ENCODE results near the gene NDUFS8.
"Not testable (repeated sequence)": the region's sequence is repeated elsewhere in the genome, so short reads cannot be mapped to it uniquely, and the experiment has no call there.

The NDUFS8 gene

DNA sequence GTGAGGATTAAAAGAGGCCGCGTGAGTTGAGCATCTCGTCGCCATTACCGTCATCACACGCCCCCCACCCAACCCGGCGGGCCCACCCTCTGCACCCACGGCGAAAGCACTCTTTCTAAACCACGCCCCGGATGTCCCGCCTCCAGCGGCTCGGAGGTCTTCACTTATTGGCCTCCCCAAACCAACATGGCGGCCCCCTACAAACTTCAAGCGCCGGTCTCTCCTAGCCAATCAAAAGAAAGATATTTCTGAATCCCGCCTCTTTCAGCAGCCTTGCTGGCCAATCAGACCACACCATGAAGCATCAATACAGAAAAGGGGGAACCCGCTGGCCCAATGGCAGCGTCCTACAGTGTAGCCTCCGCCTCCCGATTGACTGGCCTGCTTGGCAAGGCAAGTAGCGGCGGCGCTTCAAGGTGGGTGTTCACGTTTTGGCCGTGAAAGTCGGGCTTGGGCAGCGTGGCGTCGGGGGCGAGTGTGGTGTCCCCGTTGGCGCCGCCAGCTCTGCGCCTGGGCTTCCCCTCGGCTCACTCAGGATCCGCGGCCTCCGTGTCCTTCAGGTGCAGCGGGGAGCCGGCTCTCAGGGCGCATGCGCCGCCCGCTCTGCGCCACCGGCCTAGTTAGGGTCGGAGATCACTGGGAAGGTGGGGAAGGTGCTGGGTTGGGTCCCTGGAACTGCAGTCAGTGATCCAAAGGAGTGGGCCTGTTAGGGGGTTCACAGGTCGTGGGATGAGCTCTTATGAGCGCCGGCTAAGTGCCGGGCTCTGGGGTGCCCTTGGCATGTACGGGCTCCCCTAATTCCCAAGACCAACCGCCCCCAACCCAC, at the start of gene NDUFS8:
TSS of gene NDUFS8 (plus strand) at position 364 of the 826 bp plus-strand sequence. CDS start 1,471 bp downstream, outside the sequence.
- peak; percentile 100 for DNase-seq

DNA sequence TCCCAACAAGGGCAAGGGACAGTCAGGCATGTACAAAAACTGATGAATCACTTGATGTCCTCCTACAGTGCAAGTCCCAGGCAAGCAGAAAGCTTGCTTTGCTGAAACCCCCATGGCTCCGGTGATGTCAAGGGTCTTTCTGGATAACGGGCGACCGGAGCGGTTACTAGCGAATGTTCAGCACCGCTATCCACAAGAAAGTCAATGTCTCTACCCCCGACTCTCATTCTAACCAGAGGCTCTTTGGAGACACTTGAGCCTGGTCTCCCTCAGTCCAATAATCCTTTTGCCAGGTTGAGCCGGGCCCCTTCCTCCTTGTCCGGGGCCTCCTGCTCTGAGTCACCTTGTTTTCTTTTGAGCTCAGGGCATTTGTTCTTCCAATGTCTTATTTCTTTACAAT, 49.3 kb upstream of the NDUFS8 start:
- DNase-seq: not testable (repeated sequence)

DNA sequence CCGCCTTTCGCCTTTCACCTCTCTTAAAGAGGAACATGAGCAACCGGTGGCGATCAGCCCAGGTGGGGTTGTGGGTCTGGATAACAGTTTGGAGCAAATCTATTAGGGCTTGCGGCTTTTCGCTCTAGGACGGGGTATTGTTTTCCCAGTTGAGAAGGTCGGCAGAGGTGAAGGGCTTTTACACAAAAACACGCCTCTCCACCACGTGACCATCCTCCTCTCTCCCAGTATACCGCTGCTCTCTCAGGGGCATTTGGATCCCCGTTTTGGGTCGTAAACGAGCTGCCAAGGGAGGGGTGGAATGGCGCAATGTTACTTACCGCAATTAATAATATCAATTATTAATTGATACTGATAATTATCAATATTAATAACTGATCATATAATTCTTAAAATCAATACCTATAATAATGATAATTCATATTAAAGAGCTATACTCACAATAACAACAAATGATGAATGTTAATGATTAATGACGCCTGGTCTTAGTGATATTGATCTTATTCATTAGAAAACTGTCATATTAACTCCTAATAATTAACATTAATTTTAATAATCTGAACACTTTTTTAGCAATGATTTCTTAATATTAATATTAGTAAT, 48.1 kb upstream of the NDUFS8 start:
- not testable (repeated sequence) for DNase-seq

DNA sequence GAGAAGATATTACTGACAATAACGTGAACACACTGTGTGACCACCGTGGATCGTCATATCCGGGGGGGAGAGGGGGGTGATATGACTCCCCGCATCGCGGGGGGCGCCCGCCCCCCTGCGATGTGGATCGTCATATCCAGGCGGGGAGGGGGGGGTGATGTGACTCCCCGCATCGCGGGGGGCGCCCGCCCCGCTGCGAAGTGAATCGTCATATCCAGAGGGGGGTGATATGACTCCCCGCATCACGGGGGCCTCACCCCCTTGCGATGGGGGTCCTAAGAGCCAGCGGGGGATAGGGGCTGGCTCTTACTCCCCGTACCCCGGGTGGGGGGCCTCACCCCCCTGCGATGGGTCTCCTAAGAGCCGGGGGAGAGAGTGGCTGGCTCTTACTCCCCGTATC, 46.5 kb upstream of the NDUFS8 start:
- no peak for DNase-seq

DNA sequence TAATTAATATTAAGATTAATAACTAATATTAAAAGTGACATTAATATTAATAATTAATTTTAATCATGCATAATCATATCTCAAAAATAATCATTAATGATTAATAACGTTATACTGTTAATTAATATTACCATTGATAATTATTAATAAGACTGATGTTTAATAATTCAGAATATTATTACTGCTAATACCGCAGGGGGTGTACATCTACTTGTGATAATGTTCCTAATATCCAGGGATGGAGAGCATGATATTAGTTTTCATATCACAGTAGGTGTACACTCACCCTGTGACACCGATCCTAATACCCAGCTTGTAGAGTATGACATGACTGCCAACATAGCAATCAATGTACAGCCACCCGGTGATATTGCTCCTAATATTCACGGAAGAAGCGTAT, 45.2 kb upstream of the NDUFS8 start:
- DNase-seq: not testable (repeated sequence)

DNA sequence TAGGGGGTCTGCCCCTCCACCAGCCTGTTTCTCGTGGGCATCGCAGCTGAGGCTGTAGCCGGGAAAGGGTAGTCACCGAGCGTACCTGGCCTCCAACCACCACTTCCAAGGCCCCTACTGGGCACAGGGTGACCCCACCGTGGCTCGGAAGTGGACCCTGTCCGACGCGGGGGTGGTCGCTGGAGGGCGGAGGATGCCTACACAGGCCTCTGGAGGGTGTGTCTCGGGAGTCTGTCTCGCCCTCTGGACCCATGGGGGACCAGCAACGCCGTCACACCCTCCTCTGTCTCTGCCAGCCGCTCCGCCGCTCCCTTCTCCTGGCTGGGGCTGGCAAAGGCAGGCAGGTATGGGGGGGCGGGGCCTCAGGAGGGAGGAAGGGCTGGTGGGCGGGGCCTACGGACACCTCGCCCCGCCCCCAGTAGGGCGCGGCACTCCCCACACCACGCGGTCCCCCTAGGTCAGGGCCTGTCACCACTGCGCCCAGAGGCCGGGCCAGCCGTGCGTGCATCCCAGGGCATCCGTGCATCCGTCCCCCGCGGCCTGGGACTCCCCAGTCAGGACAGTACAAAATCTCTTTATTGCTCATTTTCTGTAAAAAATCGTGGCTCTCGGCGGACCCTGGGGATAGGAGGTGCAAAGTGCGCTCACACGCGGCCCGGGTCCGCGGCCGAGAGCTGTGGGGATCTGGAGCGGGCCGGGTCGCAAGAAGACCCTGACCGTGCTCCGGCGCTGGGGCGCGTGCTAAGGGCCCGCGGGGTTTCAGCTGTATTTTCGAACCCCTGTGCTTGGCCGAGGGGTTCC, 39.7 kb upstream of the NDUFS8 start:
- not testable (repeated sequence) for DNase-seq

DNA sequence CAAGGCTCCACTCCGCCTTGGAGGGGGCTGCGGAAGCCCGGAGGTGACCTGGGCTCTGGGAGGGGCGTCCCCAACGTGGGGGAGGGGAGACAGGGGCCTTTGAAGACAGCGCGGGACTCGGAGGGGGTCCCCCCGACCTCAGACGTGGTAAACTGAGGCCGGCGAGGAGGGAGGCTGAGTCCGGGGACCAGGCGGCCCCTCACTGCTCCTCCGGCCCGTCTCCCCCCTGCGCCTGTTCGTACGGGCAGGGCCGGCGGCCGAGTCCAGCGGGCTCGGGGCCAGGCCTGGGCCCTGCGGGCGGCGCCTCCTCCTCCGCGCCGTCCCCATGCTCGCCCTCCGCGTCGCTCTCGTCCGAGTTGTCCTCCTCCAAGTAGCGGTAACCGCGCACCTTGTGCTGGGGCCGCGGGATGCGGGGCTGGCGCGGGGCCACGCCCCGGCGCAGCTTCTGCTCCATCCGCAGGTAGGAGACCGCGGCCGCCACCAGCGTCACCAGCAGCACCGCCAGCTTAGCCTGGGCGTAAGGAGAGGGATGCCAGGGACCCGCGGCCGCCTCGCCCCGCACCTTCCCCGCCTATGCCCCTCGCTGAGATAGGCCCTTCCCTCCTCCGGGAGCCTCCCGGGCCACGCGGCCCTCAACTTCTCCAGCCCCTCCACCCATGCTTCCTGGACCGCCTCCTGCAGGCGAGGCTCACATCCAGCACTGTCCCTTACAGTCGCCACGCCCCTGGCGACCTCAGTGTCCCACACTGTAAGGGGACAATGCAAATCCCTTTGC, 38.9 kb upstream of the NDUFS8 start:
- DNase-seq: not testable (repeated sequence)

DNA sequence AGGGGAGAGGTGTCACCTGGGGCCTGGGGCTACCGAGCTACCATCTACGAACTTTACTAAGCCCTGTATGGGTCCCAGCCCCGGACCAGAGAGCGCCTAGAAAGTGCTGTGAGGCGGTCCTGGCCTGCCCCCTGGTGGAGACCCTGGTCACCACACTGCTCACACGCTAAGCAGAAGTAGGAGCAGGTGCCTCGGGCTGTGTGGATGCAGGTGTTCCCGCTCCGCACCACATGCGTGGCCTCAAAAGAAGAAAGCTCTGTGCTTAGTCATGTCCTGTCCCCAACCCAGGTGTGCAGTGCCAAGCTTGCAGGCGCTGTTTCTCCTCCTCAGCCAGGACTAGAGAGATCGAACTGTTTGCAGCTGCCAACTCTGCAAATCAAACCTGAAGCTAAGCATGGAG, 36.7 kb upstream of the NDUFS8 start:
- peak; percentile 97 for DNase-seq

DNA sequence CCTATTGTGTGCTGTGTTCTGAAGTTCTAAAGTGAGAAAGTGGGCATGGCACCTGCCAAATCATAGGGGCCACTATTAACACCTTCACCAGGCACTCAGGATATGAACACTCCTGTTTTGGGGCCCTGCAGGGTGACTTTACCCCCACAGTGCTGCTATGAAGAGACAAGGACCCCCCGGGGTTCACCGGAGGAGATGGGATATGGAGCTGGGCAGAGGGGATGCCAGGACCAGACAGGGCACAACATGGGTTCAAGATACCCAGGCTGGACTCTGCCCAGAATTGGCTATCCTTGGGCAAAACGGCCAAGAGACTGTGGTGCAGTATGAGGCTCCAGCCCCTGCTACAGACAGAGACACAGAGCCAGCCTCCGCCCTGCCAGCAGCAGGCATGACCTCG, 36.1 kb upstream of the NDUFS8 start:
- DNase-seq: not testable (repeated sequence)

DNA sequence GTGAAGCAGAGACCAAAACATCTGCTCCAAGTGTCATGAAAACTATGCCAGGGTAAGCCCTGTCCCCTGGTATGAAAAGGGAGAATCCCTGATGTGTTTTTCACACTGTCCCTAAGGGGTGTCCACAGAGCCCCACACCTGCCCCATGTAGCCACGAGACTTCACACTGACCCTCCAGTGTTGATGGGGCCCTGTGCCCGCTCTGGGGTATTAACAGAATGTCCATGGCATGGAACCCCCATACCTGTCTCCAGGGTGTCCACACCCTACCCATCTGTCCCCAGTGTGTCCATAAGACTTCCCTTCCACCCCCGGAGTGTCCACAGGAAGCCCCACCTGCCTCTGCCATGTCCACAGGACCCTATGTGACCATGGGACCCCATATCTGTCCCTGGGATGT, 35.4 kb upstream of the NDUFS8 start:
- DNase-seq: not testable (repeated sequence)

DNA sequence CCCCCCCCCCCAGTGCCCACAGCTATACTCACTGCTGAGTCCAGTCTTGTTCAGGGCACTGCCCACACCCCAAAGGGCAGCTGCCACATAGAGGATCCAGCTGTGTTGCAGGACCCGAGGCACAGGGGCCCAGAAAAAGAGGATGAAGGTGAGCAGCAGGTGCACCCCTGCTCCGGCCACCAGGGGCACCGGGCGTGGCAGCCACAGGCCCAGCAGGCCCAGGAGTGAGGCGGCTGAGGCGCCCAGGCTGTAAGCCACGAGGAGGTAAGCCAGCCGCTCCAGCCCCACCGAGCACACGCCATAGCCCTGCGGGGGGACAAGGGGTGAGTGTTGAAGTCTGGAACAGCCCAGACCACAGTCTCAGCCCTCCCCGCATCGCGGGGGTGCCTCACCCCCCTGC, 34.9 kb upstream of the NDUFS8 start:
- not testable (repeated sequence) for DNase-seq

DNA sequence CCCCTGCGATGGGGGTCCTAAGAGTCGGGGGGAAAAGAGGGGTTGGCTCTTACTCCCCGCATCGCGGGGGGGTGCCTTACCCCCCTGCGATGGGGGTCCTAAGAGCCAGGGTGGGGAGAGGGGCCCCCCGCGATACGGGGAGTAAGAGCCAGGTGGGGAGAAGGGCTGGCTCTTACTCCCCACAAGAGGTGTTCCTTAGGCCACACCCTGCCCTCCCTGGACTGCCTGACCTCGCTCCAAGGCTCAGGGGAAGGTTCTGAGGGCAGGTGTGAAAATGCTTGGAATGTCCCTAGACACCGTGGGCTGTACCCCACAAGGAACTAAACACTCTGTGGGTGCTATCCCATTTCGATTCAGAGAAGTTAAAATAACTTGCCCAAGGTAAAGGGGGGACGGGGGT, 34.4 kb upstream of the NDUFS8 start:
- DNase-seq: no peak

DNA sequence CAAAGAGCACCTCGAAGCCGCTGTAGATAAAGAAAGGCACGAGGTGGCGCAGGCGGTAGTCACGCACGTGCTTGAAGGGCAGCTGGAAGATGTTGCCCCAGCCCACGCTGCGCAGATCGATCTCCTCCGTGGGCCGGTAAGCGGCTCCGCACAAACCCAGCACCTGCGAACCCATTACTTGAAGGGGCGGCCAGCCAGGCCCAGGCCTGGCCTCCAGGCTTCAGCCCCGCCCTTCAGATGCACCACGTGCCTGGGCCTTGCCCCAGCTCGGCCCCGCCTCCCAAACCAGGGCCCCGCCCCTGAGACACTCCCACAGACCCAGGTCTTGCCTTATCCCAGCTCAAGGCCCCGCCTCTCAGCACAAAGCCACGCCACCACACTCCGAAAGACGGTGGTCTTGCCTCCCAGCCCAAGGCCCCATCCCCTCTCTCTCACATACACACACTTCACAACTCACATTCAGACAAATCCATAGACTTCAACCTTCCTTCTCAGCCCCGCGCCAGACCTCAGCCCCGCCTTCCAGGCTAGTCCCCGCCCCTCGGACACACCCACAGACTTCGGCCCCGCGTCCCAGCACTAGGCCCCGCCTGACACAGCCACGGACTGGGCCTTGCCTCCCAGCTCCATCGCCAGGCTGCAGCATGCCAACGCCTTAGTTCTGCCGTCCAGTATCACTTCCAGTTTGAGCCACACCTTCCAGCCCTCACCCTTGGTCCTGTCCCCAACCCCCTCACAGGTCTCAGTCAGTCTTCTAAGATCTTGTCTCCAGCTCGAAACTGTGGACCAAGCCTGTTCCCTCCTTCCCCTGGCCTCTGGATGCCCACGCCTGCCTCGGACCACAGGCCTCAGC, 33.6 kb upstream of the NDUFS8 start:
- DNase-seq: peak; percentile 68

DNA sequence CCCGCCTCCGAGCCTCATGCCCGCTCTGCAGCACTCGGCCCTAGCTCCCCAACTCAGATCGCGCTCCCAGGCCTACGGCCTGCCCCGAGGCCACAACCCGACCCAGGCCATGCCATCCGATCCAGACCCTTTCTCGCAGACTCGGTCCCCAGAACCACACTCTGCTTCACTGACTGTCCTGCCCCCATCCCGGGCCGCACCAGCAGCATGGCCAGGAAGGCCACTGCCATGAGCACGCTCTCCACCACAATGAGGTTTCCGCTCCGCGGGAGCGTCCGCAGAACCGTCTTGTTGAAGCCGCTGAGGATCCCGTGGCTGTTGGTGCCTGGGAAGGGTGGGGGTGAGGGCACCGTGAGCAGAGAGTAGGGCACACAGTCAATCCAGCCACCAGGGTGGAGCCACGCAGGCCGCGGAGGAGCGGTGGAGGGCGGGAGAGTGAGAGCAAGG, 33.0 kb upstream of the NDUFS8 start:
- DNase-seq: no peak

DNA sequence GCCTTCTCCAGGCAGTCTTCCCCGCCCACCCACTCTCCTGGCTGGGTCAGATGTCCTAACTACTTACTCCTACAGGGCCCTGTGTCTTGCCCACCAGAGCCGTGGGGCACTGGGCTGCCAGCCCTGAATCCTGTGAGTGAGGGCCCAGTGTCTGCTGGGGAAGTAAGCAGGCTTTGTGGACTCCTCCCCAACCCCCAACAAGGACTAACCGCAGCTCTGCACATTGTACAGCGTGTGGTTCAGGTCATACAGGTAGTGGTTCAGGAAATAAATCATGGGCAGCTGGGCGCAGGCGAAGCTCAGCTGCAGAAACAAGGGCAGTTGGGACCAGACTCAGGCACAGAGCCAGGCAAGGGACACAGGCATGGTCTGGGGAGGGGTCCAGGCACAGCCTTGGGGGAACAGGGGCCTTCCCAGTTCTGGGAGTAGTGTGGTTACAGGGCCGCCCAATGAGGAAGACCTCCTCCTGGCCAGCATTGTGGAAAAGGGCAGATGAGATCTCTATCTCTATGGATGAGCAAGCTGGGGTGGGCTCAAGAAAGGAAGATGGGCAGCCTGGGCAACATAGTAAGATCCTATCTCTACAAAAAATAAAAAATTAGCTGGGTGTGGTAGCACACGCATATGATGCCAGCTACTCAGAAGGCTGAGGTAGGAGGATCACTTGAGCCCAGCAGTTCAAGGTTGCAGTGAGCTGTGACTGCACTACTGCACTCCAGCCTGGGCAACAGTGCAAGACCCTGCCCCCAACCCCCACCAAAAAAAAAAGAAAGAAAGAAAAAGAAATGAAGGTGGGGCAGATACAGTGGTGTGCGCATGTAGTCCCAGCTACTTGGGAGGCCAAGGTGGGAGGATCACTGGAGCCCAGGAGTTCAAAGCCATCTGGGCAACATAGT, 32.1 kb upstream of the NDUFS8 start:
- DNase-seq: no peak

DNA sequence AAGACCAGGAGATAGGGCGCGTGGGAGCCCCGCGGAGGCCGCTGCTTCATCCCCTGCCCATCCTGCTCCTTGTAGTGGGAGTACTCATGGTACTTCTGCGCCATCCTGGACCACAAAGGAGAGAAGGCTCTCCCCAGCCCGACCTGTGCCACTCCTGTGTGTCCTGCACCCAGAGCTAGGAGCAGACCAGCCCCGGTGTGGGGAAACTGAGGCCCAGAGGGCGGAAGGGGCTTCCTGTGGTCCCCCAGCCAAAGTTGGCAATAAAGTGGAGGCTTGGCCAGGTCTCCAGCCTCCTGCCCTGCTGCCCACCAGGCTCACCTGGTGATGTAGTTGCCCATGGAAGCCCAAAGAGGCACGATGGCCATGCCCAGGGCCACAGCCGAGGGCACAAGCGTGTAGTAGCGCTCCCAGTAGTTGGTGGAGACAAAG, 31.3 kb upstream of the NDUFS8 start:
- DNase-seq: no peak

DNA sequence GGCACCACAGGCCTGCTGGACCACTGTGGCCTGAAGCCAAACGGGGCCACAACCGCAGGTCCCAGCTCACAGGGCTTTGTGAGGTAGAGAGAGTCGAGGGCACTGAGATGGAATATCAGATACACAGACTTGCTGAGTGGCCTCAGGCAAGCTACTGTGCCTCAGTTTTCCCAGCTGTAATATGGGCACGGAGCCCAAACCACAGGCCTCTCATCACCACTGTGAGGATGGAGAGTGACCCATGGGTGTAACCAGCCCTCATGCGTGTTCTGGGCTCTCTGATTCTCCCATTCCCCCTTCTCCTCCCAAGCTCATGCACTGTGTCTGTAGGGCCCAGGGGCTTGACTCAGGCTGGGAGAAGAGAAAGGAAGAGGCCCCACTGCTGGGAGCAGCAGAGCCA, 30.8 kb upstream of the NDUFS8 start:
- no peak for DNase-seq

DNA sequence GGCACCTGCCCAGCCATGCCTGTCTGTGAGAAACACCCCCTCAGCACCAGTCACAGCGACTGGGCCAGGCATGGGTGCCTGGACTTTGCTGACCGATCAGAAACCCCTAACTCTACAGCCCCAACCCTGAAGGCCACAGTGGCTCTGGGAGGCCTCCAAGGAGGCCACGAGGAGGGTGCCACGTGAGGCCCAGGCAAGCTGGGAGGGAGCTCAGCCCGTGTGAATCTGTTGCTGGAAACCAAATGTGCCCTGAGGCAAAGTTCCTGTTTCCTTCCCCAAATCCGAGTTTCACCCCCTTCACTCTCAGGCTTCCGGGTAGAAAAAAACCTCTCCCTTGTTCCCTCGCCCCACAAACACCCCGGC, 27.9 kb upstream of the NDUFS8 start:
- peak; percentile 68 for DNase-seq

DNA sequence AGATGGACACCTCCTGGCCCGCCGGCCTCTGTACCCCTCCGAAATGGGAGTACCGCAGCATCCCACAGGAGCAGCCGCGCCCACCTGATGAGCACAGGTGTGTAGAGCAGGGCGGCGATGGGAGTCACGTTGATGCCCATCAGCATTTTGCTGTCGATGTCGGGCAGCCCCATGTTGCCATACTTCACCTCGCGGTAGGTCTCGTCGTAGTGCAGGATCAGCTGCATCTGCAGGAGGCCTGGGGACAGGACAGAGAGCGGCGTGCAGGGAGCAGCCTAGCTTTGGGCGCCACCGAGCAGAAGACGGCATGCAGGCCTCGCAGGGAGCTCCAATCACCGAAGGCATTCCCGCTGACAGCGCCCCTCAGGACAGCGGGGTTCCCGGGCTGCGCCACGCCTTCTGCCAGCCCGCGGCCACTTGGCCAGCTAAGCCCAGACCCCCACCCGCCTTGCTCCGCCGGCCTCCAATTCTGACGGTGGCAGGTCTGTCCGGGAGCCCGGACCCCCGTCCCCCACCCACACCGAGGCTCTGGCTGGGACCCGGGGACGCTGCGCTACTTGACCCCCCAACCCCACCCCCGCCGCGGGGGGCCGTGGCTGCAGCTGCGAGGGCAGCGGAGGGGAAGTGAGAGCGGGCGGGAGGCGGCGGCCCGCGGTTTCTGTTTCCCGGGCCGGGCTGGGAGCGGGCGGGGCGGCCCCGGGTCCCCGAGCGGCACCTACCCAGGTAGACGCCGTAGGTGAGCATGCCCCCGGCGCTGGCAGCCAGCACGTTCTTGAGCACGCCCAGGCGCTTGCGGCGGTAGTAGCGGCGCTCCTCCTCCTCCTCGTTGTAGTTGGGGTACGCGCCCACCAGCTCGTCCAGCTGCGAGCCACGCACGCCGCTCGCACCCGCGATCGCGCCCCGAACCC, 27.3 kb upstream of the NDUFS8 start:
- peak; percentile 91 for DNase-seq
